ENCODE results near the gene LFNG.

The LFNG gene

DNA sequence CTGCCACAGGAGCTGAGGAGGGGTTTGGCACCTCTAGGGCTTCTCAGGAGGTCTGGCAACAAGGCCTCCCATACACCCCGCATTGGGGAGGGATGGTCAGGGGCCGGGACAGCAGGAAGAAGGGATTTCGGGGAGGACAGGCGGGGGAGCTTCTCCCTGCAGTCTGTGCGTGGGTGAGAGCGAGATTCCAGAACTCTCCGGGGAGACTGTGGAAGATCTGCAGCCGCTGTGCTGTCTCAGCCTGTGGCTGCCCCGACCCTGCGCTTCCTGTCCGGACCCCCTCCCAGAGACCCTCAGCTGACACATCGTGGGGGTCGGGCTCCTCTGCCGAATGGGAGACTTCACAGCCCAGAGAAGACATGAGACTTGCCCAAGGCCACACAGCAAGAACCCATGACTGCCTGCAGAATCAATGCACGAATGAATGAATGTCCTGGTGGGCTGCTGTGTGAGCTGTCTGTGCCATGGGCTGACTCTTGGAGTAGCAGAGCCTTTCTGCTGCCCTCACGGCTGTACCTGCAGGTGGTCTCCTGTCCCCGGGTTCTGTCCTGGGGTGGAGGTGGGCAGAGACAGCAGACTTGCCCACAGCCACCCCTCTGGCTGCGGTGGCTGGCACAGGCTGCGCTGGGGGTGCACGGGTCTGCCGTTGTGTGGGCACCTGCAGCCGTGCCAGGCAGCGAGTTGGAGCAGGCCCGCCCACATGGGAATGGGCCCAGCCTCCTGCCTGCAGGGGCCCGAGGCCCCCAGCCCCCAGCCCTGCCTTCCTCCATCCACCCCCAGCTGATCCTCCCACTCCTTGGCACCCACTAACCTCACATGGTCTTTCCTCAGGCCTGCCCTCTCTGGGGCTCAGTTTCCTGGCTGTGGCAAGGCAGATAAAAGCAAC, 16.3 kb upstream of the LFNG start:
- no peak for DNase-seq

DNA sequence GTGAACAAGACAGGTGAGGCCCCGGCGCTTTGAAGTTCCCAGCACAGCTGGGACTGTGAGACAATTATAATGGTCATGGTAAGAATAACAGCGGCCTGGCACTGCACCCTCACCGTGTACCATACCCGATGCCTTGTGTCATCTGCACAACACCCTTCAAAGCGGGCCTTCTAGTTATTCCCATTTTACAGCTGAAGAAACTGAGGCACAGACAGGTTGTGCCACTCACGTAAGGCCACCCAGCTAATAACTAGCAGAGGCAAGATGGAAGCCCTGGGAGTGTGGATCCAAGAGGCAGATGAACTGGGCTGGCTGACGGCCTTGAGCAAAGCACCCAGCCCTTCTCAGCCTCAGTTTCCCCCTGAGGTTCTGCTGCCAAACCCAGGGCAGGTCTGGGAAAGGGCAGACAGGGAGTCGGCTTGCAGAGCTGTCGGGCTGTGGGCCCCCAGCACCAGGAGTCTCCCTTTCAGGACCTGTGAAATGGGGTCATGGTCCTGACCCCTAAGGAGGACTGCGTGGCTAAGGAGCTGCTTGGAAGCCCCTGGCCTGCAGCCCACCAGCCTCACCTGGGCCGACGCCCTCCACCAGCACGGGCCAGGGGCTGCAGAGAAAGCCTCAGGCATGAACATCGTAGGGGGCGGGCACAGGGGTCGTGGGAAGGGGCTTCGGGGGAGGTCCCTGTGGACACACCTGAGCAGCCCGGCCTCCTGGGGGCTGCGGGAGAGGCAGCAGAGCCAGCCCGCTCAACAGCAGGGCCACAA, 15.3 kb upstream of the LFNG start:
- no peak for DNase-seq

DNA sequence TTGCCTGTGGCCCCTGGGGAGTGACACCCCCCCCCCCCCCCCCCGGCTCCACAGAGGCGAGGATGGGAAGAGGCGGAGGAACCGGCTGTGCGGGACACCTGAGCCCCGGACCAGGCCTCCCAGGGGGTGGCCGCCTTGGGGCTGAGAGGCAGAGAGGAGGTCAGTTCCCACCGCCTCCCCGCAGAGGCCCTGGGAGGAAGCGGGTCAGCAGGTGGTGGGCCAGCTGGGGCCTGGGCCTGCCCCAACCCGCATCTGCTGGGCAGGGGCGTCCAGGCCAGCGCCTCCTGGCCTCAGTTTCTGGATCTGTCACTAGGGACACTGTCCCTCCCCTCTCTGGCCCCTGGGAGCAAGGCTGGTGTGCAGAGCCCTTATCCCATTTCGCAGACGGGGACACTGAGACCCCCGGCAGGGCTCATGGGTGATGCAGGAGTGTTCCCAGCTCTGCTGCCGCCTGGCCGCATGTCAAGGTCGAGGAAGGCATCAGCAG, 14.6 kb upstream of the LFNG start:
- DNase-seq: no peak

DNA sequence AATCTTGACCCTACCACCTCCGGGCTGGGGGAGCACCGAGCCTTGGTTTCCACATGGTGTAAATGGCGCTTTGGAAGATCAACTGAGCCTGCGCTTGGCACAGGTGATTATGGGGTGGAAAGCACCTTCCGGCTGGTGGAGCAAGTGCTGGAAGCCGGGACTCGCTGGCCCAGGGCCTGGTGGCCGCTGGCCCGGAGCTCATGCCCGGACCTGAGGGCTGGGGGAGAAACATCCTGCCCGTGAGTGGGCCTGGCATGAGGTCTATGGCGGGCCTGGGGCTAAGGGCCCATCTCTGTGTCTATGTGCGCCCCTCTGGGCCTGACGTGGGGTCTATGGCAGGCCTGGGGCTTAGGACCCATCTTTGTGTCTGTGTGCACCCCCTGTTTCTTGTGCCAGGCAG, 14.2 kb upstream of the LFNG start:
- no peak for DNase-seq

DNA sequence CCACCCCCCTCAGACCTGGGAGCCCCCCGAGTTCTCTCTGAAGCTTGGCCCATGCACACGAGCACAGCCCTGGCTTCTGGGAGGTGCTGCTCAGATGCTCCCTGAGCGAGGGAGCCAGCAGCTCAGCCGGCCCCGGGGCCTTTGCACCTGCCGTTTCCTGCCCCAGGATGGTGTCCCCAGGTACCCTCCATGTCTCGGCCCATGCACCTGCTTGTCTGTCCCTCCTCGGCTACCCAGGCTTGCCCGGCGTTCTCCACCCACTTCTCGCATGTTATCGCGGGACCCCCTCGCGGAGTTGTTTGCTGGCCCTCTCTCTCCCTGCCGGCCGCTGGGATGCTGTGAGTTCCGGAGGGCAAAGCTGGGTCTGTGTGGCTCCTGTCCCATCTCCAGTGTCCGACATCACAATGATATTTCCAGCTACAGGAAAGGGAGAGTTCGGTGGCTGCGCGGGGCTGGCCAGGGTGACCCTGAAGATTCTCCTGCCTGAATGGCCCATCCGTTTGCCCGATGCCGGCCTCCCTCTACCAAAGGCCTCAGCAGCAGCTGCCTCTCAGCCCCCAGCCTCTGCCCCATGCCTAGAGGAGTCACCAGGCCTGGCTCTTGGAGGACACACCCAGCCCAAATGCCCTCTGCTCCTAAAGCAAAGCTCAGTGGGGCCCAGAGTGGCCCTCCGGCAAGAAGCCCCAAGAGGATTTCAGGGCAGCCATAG, 12.2 kb upstream of the LFNG start:
- DNase-seq: no peak

DNA sequence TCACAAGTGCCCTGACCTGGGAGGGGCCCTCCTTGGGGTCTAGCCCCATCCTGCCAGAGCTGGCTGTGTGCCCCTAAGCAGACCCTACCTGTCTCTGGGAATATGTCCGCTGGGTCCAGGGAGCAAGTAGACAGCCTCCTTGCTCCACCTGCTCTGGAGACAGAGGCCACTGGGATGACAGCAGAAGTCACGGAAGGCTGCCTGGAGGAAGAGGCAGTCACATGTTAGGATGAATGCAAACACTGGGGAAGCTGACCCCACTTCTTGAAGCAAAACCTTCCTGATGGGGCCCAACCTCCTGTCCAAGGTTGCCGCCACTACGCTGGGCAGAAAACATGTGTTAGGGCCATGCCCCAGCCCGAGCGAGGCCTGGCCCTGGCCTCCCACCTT, 11.7 kb upstream of the LFNG start:
- DNase-seq: no peak

DNA sequence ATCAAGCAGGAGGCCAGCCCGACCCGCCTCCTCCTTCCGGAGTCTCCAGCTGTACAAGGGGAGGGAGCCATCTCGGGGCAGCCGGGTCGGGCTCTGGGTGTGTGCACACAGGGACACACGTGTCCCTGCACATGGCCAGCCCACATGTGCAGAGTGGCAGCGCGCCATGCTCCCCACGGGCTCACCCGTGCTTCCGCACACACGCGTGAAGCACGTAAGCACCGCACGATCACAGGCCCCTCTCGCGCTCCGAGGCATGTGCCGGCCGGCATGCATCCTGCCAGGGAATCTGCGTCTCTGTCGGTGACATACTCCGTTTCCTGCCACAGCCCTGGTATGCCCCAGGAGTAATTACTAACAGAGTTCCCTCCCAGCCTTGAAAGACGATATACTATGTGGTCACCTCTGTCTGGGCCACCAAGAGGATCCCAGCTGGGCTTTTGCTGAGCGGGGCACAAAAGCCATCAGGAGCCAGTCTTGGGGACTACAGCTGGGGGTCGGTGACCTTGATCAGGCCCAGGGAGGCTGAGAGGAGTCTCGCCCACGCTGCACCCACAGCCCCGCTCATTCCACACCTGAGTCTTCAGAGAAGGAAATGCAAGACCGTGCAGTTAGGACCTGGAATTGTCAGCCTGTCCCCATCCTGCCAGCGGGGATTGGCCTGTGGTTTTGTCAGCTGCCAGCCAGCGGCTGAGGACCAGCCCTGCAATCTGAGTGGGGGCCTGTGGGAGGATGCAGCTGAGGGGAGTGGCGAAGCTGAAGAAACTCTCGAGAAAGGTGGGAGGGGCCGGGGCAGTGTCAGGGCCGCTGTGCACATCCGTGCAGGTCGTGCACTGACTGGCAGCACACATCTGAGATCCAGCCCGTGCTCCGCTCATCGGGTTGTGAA, 11.0 kb upstream of the LFNG start:
- DNase-seq: peak; percentile 67 to 82

DNA sequence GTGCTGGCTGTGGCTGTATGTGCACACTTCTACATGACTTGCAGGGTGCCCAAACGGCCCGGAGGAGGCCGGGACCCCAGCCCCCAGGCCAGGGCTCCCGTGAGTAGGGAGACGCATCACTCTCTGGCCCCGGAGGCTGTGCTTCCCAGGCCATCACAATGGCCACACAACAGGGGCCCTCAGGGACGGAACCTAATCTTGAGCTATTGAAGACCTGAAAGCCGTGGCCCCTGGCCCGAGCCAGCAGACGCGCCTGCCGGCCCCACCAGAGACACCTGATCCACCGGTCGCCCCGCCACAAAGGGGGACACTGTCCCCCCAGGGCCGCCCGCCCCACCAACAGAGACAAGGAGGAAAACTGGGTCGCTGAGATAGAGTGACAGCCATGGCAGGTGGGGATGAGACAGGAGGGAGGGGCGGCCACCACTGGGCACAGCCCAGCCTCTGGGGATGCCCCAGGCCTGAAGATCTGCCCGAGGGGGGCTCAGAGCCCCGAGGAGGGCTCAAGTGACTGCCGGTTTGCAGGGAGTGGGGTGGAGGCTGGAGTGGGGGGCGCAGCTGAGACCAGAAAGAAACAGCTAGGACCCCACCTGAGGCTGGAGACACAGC, 10.2 kb upstream of the LFNG start:
- DNase-seq: no peak

DNA sequence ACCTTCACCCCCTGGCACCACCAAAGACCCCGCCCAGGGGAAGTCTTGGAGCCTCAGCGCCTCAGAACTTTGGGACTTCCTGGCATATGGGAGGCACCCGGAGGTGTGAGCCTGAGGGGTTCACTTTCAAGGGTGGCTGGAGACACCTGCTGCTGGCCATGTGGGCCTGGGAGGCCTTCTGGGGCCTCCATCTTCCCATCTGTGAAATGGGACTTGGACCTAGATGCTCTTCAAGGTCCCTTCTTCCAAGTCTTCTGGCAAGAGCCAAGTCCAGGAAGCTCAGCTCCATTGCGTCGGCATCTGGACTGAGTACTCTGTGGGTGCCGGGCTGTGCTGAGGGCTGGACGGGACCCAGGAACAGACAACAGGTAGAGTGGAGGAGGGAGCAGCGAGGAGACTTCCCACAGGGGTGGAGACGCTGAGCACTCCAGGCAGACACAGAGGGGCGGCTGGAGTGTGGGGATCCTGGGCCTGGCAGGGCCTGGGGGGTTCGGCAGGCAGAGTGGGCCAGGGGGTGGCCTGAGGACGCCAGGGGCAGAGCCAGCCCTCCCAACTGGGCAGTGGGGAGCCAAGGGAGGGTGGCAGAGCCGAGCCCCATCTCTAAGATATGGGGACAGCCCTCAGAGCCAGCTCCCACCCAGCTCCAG, 9.3 kb upstream of the LFNG start:
- no peak for DNase-seq

DNA sequence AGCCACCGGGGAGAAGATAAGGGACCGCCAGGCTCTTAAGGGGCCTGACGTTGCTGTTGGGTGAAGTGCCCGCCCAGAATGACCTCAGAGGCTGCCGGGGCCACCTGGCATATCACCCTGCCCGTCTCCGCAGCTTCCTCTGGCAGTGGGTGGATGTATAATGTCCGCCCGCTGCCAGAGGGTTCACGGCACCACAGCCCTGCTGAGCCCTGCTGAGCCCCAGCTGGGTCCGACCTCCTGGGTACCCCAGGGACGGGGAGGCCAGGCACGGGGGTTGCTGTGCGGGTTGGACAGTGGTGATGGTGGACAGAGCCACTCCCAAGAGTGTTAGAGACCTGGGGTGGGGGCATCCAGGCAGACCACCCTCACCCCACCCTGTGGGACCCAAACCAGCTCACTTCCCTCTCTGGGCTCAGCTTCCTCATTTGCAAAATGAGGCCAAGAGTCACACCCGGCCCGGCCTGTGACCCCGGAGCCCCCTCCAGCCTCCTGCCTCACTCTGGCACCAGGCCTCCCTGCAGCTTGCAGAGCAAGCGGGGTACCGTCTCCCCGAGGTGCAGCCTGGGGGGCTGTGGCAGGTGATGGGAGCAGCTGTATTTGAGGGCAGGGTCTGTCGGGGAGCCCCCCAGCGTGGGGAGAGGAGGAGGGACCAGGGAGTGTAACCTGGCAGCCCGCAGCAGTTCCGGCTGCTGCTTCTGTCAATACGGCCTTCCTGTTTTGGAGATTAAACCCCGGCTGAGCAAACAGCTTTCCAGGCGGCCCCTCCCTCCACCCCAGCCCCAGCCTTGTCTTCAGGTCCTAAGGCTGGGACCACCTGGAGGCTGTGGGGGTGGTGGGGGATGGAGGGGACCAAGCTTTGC, 8.4 kb upstream of the LFNG start:
- DNase-seq: peak; percentile 76 to 83

DNA sequence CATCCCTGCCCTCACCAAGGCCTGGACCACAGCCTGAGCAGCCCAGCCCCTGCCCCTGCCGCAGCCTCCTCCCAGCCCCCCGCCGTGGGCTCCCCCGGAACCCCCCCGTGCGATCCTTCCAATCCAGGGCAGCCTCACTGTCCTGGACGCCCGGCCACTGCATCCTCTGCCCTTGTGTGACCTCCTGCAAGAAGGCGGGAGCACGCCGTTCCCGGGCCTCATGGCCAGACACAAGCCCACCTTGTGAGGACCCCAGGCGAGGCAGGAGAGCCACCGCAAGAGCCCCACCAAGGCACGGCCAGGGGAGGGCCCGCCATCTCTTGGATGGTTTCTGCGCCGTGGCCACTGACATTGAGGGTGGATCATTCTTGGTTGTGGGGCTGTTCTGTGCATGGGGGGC, 7.8 kb upstream of the LFNG start:
- no peak for DNase-seq

DNA sequence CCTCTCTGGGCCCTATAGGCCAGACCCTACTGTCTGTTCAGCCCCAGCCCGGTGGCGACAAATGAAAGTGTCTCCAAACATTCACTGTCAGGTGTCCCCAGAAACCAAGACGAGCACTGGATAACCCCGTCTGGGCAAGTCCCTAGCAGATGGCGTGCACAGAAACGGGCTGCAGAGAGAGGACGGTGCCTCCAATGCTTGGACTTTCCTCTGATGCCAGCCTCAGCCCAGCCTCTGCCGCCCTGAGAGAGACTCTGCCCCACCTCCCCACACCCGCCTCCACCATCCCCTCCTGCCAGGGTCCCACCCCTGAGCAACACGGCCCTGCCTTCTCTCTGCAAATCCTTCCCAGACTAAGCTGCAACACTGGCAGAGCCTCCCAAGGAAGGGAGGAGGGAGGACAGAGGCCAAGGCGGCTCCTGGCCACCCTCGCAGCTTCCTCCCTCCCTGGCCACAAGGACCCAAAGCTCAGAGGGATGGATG, 7.4 kb upstream of the LFNG start:
- peak; percentile 22 to 35 for DNase-seq

DNA sequence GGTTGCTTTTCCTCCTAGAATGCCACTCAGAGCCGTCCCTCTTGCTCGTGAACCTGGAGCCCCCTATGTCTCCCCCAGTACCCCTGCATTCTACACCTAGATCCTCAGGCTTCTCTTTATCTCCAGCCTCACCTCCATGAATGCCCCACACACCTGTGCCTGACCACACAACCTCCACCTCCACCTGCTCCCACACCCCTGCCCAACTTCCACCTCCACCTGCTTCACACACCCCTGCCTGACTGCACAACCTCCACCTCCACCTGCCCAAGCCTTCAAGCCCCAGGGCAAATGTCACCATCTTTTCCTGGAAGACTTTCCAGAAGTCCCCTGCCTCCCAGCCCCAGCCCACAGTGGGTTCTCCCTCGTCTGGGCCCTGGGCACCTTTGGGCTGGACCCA, 6.9 kb upstream of the LFNG start:
- no peak for DNase-seq

DNA sequence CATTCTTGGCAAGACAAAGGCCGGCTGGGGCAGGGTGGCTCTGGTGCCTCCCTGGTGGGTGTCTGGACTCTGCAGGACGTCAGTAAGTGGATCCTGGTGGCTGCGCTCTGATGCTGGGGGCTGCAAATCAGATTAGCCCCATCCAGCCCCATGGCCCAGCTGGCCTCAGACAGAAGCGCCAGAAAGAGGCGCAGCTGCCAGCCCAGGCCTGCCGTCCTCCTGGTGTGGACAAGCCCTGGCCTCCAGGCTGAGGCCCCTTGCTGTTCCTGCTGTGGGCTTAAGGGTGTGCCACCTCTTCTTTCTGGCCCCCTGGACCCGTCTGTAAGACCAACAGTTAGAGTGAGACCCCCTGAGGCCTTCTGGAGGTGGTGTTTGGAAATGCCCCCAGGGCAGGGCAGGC, 5.9 kb upstream of the LFNG start:
- DNase-seq: no peak

DNA sequence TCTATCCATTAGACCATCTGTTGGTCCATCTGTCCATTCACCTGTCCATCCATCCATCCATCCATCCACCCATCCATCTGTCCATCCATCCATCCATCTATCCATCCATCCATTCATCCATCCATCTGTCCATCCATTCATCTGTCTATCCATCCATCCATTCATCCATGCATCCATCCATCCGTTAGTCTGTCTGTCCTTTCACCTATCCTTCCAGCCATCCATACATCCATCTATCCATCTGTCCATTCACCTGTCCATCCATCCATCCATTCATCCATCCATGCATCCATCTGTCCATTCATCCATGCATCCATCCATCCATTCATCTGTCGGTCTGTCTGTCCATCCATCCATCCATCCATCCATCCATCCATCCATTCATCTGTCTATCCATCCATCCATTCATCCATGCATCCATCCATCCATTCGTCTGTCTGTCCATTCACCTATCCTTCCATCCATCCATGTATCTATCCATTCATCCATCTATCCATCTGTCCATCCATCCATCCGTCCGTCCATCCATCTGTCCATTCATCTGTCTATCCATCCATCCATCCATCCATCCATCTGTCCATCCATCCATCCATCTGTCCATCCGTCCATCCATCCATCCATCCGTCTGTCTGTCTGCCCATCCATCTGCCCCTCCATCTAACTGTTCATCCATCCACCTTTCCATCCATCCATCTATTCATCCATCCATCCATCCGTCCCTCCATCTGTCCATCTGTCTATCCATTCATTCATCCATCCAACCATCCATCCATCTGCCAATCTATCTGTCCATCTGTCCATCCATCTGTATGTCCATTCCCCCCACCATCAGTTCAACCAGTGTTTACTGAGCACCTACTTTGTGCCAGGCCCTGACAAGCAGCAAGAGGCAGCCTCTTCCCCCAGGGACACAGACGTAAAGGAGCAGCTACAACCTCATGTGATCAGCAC, 4.8 kb upstream of the LFNG start:
- DNase-seq: no peak

DNA sequence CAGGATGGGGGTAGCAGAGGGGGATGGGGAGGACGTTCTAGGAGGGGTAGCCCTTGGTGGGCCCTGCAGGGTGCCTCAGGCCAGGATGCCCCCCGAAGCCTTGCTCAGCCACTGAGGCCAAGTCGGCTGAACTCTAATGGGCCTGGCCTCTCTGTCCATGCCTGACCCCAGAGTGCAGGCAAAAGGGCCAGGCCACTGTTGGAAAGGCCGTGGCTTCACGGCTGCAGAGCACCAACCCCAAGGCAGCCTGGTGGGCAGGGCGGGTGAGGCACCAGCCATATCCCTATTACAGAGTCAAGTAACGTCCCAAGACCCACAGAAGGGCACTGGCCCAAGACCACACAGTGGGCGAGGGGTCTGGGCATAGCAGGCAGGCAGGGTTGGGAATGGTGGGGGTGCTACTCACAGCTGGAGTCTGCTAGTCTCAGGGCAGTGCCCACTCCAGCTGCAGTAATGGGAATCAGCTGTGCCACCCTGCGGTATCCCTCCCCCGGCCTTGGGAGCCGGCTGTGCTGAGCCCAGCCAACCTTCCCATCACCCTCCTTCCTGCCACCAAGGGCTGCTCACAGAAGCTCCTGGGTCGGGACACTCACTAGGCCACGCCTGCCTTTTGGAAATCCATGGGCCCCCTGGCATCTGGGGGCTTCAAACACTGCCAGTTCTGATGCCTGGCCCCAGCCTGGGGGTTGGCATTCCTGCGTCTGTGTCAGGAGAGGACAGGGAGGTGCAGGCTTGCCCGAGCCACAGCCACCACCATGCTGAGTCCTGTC, 4.0 kb upstream of the LFNG start:
- no peak for DNase-seq

DNA sequence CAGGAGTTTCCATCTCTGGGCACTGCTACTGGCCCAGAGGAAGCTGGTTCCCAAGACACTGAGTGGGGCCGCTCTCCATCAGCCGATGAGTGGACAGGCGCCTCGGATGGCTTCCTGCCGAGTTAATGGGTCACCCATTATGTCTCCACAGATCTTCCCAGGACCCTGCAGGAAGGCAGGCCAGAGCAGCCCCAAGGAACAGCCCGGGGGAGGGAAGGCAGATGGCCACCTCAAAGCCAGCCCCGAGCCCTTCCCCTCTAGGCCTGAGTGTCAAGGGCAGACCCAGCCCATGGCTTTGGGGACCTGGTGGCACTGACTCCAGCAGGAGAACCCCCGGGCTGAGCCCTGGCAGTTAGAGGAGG, 3.4 kb upstream of the LFNG start:
- no peak for DNase-seq

DNA sequence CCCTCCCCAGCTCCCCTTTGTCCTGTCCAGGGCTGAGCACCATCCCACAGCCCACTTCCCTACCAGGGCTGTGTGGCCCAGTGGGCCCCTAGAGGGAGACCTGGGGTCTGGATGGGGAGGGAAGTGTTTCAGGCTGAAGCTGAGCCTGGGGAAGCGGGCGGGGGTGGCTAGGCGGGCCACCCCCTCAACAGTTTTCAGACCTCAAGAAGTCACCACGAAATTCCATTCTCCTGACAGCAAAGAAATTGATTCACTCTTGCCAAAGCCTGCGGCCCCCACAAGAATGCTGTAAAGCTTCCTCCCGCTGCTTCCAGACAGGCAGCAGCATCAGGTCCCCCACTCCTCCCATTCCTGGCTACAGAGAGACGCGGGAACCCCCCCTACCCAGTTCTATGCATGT, 2.5 kb upstream of the LFNG start:
- peak in 1 of 2 donors; percentile 36 for DNase-seq

Data from inflammatory macrophage (primary cell).